Measurements from ENCODE around the gene OR52E5. TPM values are rescaled to one million over a fixed set of nuclear protein-coding genes. Genes with fewer than 3 reads are reported as not detected.

The OR52E5 gene
- not detected for total RNA-seq
- long read RNA-seq: 0 reads

DNA sequence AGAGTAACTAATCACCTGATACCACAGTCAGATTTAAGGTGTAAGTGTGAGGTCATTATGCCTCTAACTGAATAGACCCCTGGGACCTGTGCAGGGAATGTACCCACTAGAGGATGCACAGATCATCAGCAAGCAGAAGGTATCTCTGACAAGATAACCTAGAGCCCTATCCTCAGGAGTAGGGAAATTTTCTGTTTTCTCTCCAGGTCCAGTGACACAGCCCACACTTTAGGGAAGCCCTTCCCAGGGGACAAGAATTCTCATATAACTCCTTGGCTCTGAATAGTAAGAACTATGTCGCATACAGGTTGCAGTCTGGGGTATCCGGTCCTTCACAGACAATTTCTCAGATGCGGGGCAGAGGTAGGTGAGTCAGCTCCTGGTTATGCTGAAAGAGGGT lies at the start of gene OR52E5:
Gene OR52E5 (plus strand): TSS at position 301 of the 400 bp plus-strand sequence. CDS start 7,569 bp downstream, outside the sequence.
- no peaks in the 10 kb centered on the region for H3K27me3 ChIP-seq
- no peaks in the 10 kb centered on the region for H3K9me3 ChIP-seq
- TF ChIP-seq, protein P1, sequence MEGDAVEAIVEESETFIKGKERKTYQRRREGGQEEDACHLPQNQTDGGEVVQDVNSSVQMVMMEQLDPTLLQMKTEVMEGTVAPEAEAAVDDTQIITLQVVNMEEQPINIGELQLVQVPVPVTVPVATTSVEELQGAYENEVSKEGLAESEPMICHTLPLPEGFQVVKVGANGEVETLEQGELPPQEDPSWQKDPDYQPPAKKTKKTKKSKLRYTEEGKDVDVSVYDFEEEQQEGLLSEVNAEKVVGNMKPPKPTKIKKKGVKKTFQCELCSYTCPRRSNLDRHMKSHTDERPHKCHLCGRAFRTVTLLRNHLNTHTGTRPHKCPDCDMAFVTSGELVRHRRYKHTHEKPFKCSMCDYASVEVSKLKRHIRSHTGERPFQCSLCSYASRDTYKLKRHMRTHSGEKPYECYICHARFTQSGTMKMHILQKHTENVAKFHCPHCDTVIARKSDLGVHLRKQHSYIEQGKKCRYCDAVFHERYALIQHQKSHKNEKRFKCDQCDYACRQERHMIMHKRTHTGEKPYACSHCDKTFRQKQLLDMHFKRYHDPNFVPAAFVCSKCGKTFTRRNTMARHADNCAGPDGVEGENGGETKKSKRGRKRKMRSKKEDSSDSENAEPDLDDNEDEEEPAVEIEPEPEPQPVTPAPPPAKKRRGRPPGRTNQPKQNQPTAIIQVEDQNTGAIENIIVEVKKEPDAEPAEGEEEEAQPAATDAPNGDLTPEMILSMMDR (IDR thresholded peaks at IDR 0.05): no peak
- no peaks in the 10 kb centered on the region for H3K36me3 ChIP-seq
- no peak for DNase-seq
- no peak for ATAC-seq
- no peak within 1 kb of the TSS for H3K4me3 ChIP-seq
- intact Hi-C loops (cut with DNase I): no loop called here
- no peaks in the 10 kb centered on the region for H3K4me1 ChIP-seq
- no peak within 1 kb of the TSS for H3K27ac ChIP-seq

DNA sequence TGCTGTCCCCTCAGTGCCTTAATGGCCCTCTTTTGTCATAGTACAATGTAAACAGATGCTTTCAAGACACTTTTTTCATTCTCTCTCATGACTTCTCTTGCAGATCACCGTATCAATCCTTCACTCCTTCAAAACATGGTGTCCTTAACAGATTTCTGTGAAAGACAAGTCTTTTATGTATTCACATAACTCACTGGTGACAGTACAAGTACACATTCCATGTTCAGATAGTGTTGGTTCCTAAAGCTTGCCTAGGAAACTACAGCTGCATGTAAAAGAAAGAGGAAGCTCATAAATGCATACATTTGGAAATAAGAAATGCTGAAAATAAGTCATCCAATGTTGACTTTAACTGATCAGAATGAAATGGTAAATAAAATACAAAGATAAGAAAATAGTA lies 46.3 kb upstream of the OR52E5 start:
- Histone ChIP-seq H3K4me1 (no peaks in the 10 kb centered on the region), H3K27me3 (no peaks in the 10 kb centered on the region), H3K9me3 (no peaks in the 10 kb centered on the region), H3K36me3 (no peaks in the 10 kb centered on the region), H3K4me3 (no peak overlapping the region), H3K27ac (no peak overlapping the region)
- TF ChIP-seq, protein P1 (IDR thresholded peaks at IDR 0.05): no peak
- DNase-seq: no peak
- intact Hi-C loops (cut with DNase I): no loop called here
- no peak for ATAC-seq

DNA sequence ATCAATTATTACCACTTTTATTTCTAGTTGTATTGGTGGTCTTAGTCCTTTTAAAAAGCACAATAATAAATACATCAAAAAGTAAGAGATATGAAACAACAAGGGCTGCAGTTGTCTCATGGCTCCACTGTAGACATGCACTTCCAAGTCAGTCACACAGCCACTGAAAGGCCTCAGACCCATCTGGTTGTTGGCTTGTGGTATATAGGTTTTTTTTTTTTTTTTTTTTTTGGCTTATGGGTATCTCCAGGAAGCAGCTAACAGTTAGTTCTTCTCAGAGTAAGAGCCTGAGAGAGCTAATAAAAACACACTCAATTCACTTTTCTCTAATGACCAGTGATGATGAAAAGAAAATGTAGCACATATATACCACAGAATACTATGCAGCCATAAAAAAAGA lies 45.3 kb upstream of the OR52E5 start:
- Histone ChIP-seq H3K27ac (no peak overlapping the region), H3K4me3 (no peak overlapping the region), H3K27me3 (no peaks in the 10 kb centered on the region), H3K36me3 (no peaks in the 10 kb centered on the region), H3K9me3 (no peaks in the 10 kb centered on the region), H3K4me1 (no peaks in the 10 kb centered on the region)
- TF ChIP-seq, protein P1 (IDR thresholded peaks at IDR 0.05): no peak
- intact Hi-C loops (cut with DNase I): no loop called here
- DNase-seq (no peak), ATAC-seq (no peak)

DNA sequence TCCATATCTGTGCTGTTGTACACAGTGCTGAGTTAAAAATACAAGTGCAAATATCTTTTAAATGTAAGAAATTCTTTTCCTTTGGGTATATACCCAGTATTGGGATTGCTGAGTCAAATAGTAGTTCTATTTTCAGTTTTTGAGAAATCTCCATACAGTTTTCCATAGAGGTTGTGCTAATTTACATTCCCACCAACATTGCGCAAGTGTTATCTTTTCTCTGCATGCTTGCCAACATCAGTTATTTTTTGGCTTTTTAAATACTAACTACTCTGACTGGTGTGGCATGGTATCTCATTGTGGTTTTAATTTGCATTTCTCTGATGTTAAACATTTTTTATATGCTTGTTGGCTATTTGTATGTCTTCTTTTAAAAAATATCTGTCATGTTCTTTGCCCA lies 42.0 kb upstream of the OR52E5 start:
- H3K9me3 ChIP-seq: no peaks in the 10 kb centered on the region
- H3K4me1 ChIP-seq: no peaks in the 10 kb centered on the region
- H3K36me3 ChIP-seq: no peaks in the 10 kb centered on the region
- TF ChIP-seq, protein P1 (IDR thresholded peaks at IDR 0.05): no peak
- no peaks in the 10 kb centered on the region for H3K27me3 ChIP-seq
- no peak for ATAC-seq
- H3K27ac ChIP-seq: no peak overlapping the region
- no peak for DNase-seq
- intact Hi-C loops (cut with DNase I): no loop called here
- H3K4me3 ChIP-seq: no peak overlapping the region

DNA sequence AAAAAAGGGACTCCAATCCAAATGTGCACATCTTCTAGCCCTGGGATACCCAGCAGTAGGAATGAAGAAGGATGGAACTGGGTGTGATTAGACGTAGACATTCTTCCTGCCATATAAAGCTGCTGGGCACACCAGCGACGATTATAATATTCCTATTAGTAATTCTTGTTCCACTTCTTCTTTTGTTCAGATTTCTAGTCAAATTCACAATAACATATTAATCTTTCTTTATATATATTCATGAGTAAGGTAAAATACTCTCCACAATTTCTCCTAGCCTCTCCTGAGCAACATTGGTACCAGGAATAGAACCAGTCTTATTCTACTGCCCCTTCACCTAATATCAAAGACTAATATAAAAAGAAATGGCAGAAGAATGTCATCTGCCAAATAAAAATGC lies 35.4 kb upstream of the OR52E5 start, which contains the start of gene OR52E8:
Gene OR52E8 (minus strand): TSS at position 101 of the 400 bp plus-strand sequence. CDS start 0 bp downstream, at position 101.
- H3K9me3 ChIP-seq: no peaks in the 10 kb centered on the region
- no peak within 1 kb of the TSS for H3K4me3 ChIP-seq
- no peaks in the 10 kb centered on the region for H3K4me1 ChIP-seq
- H3K27me3 ChIP-seq: no peaks in the 10 kb centered on the region
- H3K27ac ChIP-seq: no peak within 1 kb of the TSS
- DNase-seq (no peak), ATAC-seq (no peak)
- intact Hi-C loops (cut with DNase I): no loop called here
- TF ChIP-seq, protein P1 (IDR thresholded peaks at IDR 0.05): no peak
- H3K36me3 ChIP-seq: no peaks in the 10 kb centered on the region

DNA sequence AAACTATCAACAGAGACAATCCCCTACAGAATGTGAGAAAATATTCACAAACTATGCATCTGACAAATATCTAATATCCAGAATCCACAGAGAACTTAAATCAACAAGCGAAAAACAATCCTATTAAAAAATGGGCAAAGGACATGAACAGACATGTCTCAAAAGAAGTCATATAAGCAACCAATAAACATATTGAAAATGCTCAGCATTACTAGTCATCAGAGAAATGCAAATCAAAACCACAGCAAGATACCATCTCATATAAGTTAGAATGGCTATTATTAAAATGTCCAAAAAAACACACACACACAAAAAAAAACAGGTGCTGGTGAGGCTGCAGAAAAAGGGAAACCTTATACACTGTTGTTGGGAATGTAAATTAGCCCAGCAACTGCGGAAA lies 27.2 kb upstream of the OR52E5 start:
- TF ChIP-seq, protein P1 (IDR thresholded peaks at IDR 0.05): no peak
- Histone ChIP-seq H3K4me3 (no peak overlapping the region), H3K27ac (no peak overlapping the region), H3K27me3 (no peaks in the 10 kb centered on the region), H3K36me3 (no peaks in the 10 kb centered on the region), H3K9me3 (no peaks in the 10 kb centered on the region), H3K4me1 (no peaks in the 10 kb centered on the region)
- ATAC-seq (no peak), DNase-seq (no peak)
- intact Hi-C loops (cut with DNase I): no loop called here

All from upper lobe of right lung (tissue), 1 donor.